Medulla oblongata (tissue), 1 donor: Measurements from ENCODE around the gene FBXW4.
"Not testable (repeated sequence)": the region's sequence is repeated elsewhere in the genome, so short reads cannot be mapped to it uniquely, and the experiment has no call there.

Source experiments
- DNase-seq: peaks from one replicate; pipeline ENCODE4 v3.0.0-alpha.2; 2015; ENCODE audit errors: extremely low spot score

Gene FBXW4

DNA sequence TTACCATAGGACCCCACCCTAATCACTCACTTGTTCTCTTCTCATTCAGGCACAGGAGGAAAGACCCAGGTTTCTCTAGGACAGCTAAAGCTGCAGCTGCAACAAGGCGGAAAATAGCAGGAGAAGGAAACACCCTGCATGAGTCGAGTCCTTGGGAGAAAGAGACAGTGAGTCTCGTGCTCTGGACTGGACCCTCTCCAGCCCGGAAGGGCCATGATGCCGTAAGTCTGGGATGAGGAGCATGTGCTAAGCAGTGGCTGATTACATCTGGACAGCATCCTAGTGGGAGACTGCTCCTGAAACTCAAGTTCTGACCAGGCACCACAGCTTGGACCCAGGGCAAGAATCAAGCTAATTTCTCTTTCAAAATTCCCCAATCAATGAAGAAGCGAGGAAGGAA lies 39.4 kb downstream of the FBXW4 start:
- DNase-seq = no peak

DNA sequence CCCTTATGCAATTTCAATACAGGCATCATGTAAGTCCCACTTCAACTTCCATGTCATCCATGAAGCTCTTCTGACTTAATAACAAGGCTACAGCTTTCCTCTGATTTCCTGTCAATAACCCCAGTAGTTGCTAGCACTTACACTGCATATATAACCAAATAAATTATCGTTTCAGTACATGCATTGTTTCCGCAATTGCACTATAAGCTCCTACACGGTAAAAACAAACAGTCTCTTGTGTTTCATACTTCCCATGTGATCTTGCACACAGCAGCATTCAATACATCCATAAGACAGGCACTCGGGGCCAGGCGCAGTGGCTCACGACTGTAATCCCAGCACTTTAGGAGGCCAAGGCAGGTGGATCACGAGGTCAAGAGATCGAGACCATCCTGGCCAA lies 41.4 kb downstream of the FBXW4 start:
- DNase-seq = no peak

DNA sequence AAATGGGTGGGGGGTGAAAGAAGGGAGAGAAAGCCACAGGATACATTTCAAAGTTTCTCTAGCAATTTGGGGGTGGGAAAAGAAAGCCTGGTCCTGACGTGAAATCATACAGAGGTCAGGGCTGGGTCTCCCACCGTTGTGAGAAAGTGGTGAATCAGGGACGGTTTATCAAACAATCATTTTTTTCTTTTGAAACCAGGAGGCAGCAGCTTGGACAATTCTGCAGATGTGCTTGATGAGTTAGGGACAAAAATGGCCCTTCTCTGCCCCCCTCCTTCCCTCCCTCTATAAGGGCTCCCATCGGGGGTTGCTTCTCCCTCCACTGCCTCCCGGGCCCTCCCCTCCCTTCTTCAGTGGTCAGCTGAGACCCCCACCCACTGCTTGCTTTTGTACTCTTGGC lies 43.6 kb downstream of the FBXW4 start:
- no peak for DNase-seq

DNA sequence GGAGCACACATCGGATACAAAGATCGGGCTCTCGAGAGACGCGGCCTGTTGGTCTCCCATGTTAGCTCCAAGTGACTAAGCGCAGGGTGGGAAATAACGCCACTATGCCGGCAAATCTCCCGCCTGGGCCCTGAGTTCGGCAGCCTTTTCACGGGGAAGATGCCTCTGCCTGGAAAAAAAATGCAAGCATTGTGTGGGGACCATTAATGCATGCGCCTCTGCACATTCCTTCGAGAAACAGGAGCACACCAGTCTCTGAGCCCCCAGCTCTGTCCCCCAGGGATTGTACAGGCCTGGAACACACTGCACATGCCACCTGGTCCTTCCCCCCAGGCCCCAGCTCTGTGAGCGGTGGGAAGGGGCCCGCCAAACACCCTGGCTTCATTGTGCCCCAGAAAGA lies 44.1 kb downstream of the FBXW4 start:
- no peak for DNase-seq

DNA sequence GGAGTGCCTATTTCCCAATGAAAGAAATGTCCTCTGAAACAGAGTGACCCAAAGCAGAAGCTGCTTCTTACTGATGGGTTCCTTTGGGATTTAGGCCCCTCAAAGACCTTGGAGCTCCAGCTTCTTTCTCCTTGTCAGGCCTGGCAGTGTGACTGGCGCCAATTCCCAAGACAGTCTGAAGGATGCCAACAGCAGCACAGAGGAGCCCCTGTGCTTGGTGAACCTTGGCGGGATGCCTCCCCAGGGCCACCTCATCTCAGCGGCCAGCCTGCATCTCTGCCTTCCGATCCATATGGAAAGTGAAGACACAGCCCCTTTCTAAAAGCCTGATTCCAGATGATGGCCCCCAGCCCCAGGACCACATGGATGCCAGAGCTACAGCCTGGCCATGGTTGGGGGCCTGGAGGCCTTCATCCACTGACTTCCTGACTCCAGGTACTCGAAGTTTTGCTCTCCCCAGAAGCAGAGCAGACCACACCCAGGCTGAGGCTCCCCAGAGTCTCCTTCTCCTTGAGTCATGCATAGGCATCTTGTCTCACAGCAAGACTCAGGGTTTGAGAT lies 45.4 kb downstream of the FBXW4 start:
- no peak for DNase-seq

DNA sequence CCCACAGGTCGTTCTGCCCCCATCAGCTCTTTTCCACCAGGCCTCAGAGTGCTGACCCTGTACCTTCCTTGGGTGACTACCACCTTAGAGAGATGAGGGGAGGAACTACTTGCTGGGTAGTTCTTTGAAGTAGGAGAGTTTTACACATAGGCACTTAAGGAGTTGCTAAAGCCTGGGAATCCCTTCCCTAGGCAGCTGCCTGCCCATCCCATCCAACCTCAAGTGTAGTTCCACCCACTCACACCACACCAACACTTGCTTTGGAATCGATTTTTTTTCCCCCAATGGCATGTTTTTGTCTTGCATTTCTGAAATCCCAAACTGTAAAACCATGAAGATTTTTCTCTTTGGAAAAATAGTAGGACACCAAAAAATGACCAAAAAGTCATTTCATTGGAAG lies 47.7 kb downstream of the FBXW4 start:
- DNase-seq = no peak

DNA sequence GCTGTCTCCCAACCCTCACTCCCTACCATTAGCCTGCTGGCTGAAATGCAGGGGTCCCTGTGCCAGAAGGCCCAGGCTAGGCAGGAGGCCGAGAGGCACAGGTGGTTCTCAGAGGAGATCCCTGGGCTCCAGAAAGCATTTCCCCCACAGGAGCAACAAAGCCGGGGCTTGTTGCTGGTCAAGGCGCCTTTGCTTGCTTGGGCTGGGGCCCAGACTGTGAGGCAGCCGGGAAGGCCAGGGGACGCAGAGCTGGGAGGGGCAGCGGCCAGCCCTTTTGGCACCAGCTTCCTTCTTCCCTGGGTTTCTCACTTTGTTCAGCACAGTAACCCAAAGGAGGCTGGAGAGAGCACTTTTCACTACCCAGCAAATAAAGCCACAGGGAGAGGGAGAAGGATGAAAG lies 48.6 kb downstream of the FBXW4 start:
- peak; percentile 87 for DNase-seq

DNA sequence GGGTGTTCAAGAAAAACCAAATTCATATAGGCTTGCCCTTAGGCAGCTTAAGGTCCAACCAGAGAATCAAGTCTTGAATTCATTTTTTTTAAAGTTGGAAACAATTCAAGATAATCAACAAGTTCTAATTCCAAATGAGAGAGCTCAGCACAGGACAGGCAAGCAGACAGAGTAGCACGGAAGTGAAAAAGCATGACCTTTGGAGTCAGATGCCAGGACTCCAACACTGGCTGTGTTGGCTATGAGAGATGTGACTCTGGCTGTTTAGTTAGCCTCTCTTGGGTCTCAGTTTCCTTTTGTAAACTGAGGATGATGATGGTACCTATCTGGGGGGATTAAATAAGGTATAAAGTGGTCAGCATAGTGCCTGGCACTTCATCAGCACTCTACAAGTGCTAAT lies 49.3 kb downstream of the FBXW4 start:
- DNase-seq = no peak

DNA sequence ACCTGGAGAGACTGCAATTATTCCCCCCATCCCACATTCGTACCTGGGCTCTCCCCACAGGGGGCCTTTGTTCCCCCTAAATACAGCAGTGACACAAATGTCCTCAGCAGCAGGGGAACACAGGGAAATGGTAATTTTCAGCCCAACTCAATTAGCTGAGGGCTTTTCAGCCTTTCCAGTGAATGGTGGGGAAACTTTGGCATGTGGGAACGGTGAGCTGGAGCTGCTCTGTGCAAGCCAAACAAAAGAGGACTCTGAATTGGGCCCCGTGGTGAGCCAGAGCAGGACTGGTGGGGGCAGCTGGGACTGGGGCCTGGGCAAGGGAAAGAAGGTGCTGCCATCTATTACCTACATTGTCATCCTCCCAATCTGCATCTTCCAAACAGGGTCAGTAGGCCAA lies 51.0 kb downstream of the FBXW4 start:
- DNase-seq = peak; percentile 59

DNA sequence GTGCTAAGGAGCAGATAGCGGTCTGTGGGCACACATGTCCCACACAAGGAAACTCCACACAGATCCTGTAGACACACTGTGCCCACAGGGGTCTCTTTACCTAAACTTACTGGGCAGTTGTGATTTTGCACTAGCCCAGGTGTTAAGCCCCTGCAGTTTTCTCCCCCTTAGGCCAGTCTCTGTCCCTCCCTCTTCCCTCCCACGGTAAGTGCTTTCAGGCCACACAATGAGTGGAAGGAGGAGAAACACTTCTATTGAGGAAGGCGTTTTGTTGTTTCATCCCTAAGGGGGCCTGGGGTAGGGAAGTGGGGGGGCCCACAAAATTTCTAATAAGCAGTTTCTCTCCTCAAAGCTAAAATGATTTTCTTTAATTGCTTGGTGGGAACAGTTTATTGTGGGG lies 51.4 kb downstream of the FBXW4 start:
- DNase-seq = no peak

DNA sequence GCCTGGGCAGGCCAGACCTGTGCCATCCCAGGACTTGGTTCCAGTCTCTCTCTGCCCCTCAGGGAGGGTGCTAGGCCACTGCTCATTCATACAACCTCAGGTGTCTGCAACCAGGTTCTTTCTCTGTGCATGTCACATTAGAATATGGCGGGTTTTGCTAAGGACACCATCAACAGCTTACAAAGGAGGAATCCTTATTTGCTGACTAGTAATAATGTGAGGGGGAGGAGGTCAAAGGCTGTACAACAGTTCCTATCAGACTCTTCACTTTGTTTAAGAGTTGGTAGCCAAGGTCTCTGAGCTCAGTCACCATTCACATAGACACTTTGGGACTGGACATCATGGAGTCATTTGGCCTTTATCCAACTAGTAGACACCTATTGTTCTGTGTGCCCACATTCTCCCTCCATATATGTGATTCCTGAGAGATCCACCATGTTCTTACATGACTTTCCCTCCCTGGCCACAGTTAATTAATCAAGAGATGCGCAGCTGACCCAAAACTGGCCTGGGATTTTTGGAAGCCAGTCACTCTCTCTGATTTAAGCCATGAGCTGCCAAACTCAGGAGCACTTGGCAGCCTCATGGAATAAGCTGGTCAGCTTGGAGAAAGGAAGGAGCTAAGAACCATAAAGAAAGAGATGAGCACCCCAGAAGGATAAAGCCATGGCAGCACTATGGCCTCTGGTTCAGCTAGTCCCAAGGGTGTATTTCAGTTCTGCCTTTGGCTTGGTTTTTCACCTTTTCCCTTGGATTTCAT lies 55.6 kb downstream of the FBXW4 start:
- no peak for DNase-seq

DNA sequence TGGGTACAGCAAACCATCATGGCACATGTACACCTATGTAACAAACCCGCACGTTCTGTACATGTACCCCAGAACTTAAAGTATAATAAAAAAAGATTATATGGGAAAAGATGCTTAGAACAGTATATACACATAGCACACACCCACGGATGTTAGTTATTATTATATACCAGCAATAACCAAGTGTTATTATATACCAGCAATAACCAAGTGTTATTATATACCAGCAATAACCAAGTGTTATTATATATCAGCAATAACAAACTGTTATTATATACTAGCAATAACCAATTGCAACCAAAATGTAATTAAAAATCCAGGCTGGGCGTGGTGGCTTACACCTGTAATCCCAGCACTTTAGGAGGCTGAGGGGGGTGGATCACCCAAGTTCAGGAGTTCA lies 61.5 kb downstream of the FBXW4 start:
- not testable (repeated sequence) for DNase-seq

DNA sequence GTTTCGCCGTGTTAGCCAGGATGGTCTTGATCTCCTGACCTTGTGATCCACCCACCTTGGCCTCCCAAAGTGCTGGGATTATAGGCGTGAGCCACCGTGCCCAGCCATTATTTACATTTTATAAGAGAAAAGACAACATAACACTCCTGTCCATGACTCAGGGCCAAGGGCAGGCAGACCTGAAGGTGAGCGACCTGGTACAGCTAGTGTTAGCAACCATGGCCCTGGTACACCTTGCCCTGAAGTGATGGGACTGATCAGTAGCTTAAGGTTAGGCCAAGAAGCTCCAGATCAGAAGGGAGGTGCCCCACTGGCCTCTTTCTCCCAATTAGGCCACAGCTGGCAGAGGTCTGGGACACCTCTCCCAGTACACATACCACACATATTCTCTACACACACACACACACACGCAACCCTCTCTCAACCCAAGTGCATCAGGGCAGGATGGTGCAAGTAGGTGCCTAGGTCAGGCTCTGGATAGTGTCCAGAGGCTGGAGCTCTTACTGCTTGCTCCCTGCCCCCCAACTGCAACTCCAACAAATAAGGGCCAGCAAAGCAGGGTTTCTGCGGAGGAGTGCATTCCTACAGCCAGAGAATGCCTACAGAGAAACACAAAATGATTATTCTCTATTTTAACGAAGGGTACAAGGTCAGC lies 63.0 kb downstream of the FBXW4 start:
- no peak for DNase-seq

DNA sequence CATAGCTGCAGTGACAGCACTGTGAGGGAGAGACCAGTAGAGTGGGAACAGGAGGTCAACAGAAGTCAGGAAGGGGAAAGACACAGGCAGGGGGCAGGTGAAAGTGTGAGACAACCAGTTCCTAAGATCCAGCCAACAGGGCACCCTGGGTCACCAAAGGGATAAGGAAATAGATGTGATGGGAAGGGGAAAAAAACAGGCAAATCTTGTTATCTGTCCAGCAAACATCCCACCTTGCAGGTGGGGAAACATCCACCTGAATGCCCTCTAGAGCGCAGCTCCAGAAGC lies 64.4 kb downstream of the FBXW4 start:
- no peak for DNase-seq

DNA sequence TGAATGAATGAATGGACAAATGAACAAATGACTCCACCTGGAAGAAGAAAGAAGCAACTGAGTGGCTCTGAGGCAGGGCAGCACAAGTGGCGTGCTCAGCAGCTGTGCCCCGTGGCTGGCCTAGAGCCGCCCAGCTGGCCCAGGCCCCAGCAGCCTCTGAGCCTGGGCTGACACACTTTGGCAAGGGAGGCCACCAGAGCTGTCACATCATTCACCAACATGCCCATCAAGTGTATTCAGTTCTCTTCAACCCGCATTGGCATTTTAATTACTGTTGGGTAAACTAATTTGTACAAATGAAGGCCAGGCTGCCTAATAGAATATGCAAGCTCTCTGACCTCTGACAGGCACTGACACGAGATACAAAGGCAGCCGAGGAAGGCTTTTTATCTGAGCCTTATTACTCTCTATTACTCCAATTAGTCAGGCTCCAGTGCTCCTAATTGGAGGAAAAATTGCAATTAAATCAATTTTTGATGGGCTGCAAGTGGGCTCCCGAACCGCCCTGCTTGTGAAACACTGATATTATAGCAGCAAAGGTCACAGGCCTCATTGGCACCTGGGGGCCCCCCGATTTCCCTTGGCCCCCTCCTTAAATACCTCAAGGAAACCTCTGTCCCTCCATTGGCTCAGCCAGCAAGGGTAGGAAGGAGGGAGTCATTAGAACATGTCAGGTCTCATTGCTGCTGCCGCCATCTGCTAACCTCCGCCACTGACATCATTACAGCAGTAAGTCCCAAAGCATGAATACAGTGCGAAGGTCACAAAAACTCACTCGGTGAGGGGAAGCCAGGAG lies 64.9 kb downstream of the FBXW4 start:
- peak; percentile 80 for DNase-seq

DNA sequence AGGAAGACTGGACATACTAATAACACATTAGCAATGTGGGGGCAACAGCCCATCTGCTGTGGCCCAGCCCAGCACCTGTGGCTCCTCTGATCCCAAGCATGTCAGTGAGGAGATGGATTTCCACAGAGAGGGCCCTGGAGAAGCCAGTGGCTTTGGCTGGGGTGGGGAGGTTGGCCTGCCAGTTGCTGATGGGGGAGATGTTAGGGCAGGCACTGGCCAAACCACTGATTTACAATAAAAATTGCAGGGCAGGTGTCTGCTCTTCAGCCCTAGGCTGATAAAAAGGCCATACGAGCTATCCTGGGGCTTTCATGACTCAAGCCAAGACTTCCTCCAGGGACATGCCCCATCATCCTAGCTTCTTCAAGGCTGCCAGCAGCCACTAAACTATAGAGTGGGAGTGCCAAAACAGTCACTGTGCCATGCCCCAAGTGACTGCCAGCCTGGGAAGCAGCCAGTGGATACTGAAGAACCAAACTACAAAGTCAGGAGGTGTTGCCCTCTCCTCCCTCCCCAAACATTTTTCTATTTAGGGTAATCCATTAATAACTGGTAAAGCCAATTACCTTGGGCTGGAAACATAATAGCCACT lies 69.1 kb downstream of the FBXW4 start:
- no peak for DNase-seq

DNA sequence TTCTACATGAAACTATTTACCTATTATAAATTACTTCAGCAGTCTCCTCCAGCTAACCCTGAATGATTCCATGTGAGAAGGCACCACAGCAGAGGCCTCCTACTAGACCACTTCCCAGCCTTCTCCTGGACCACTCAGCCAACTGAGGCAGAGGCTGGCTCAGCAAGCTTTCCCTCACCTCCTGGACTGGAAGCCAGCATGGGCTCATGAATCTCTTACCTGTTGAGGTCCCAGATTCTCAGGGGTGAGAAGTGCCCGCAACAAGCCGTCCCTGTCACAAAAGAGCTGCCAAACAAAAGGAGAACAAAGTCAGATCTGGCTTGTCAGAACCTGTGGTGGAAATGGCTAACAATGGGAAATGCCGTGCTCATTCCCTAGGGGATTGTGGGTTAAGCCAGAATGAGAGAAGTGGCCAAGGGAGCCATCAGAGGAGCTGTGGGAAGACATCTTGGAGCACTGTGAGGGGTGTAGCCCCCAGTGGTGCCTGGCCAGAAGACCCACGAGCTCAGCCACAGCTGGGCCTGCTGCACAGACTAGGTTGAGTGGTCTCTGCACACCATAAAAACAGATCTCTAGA lies 70.4 kb downstream of the FBXW4 start:
- DNase-seq = no peak

DNA sequence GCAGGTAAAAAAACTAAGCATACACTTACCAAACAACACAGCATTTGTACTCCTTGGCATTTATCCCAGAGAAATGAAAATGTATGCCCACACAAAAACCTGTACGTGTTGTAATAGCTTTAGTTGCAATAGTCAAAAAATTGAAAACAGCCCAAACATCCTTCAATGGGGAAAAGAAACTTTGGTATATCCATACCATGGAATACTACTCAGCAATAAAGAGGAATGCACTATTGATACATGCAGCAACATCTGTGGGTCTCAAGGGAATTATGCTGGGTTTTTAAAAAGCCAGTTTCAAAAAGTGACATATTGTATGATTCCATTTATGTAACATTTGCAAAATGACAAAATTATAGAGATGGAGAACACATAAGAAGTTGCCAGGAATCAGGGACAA lies 71.4 kb downstream of the FBXW4 start:
- DNase-seq = no peak

DNA sequence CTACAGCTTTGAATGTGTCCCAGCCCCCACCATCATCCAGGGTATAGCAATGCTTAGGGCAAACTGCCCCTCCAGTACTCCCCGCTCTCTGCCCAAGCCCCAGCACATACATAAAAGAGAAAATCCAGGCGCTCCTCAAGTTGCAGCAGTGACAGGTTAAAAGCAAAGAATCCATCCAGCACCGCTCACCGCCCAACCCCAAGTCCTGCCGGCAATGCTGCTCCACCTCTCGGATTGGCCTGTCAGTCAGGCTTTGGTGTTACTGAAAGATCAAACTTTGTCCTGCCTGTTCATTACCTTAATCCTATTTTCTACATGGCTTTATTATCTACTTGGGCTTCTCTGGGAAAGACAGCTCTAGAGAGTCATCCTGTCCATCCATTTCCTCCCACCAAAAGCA lies 75.0 kb downstream of the FBXW4 start:
- no peak for DNase-seq

DNA sequence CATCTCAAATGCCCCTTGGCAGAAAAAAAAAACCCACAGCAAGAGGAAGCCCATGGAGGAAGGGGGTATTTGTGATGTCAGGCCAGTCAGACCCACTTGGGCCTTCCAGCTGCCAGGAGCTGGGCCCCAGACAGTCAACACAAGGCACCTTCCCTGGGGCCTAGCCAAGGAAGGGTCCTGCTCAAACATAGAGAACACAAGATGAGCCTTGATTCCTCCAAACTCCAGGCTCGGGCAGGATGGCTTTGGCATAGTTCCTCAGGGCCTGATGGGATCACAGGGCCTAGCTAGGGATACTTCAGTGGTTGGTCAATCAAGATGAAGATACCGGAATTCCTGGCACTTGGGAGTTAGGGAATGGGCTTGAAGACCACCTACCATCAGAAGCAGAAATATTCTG lies 76.1 kb downstream of the FBXW4 start:
- DNase-seq = no peak

DNA sequence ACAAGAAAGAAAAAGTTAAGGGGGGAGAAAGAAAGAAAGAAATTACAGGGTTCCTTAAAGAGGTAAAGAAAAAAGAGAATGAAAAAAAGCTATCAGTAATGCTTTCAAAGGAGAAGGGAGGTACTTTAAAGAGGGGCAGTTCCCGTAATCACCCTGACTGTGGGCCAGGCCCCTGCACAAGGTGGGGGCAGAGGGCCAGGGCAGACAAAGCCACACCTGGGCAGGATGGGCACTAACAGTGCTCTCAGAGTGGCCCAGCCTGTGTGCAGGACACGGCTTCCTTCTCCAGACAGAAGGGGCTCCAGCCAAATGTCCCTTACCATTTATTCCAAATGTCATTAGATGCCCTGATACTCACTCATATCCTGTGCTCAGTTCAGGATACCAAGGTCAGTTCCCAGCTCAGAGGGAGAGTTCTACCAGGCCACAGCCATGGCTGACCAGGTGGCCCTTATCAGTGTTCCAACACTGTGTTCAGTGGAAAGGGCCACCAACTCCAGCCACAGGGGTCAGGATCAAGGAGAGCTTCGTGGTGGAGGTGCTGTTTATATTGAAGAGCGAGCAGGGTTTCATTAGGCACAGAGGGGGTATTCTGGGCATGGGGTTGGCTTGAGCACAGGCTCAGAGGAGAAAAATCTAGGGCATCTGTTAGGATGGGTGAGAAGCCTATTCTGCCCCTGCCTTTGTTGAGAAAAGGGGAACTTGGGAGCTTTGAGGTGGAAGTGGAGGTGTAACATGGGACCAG lies 77.0 kb downstream of the FBXW4 start:
- DNase-seq = no peak
